Measurements from ENCODE around the gene PATL1.

PATL1 gene

GRCh38 chr11:59643390-59643789 is 25.4 kb downstream of the PATL1 start:
- no peak for TF ChIP-seq CTCF (IDR thresholded peaks at IDR 0.05)

GRCh38 chr11:59641156-59641555 is 27.7 kb downstream of the PATL1 start:
- no peak for TF ChIP-seq CTCF (IDR thresholded peaks at IDR 0.05)

GRCh38 chr11:59630493-59630892 is 38.3 kb downstream of the PATL1 start:
- no peak for TF ChIP-seq CTCF (IDR thresholded peaks at IDR 0.05)

GRCh38 chr11:59629996-59630395 is 38.8 kb downstream of the PATL1 start:
- TF ChIP-seq CTCF (IDR thresholded peaks at IDR 0.05): no peak

GRCh38 chr11:59625703-59626102 is 43.1 kb downstream of the PATL1 start:
- TF ChIP-seq CTCF (IDR thresholded peaks at IDR 0.05): no peak

GRCh38 chr11:59617876-59618275 is 51.0 kb downstream of the PATL1 start:
- TF ChIP-seq CTCF (IDR thresholded peaks at IDR 0.05): no peak

- no peak for TF ChIP-seq CTCF (IDR thresholded peaks at IDR 0.05)
Measured at GRCh38 chr11:59616396-59616982, 52.3 kb downstream of the PATL1 start.

Data from LNCAP (cell line).